ENCODE data around the gene CWF19L1. TPM values are rescaled to one million over a fixed set of nuclear protein-coding genes. Genes with fewer than 3 reads are reported as not detected.

Gene CWF19L1
- total RNA-seq, 1 experiment from 2014 or later: 38.0 TPM

DNA sequence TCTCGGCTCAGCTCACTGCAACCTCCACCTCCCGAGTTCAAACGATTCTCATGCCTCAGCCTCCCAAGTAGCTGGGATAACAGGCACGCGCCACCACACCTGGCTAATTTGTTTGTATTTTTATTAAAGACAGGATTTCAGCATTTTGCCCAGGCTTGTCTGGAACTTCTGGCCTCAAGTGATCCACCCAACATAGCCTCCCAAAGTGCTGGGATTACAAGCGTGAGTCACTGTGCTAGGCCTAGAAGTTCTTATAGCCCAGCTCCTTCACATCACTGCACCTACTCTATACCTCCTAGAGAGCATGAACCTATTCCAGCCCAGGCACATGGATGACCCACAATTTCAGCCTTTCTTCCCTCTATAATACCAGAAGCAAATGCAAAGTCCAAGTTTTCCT lies 20.3 kb upstream of the CWF19L1 start:
- no peak overlapping the region for H3K27ac ChIP-seq (ENCODE audit: insufficient read length, low read depth, low read length)
- no peak for DNase-seq
- WGBS (ENCODE audit: extremely low coverage, insufficient read length, low lambda C conversion rate): no CpG with 5 or more reads among the region's 6 CpGs

More for the DNA sequence above, 20.3 kb upstream of the CWF19L1 start:
- Mint-ChIP-seq H3K4me3 (peak overlapping the region in 1 of 2 experiments; percentile 24; a peak in 1 of 5 replicates), H3K4me1 (peaks cover 14 to 25% of the 10 kb centered on the region in 2 experiments), H3K27ac (no peak overlapping the region), H3K27me3 (ENCODE audit: low read depth) (peaks cover 12% of the 10 kb centered on the region), H3K9me3 (no peaks in the 10 kb centered on the region), H3K36me3 (ENCODE audit: insufficient read depth in 1 of 3, low read depth in 3 of 3) (peaks cover 0 to 10% (median 10%) of the 10 kb centered on the region in 3 experiments; a peak in 5 of 7 replicates)
- no peak overlapping the region for H2AK5ac ChIP-seq (ENCODE audit: insufficient read length, low read length)
- no peak overlapping the region for H3K4me2 ChIP-seq (ENCODE audit: insufficient read depth, insufficient read length, low read length)
- no peaks in the 10 kb centered on the region for H3K79me1 ChIP-seq (ENCODE audit: insufficient read depth, low read depth, low read length, poor library complexity, severe bottlenecking)
- H3K9ac ChIP-seq (ENCODE audit: extremely low read depth, insufficient read length, low read length): no peak overlapping the region
- no peak overlapping the region for H2BK20ac ChIP-seq (ENCODE audit: low read depth, low read length, poor library complexity, severe bottlenecking)
- no peak overlapping the region for H3K4ac ChIP-seq (ENCODE audit: low read depth, low read length)
- no peaks in the 10 kb centered on the region for H3K9me3 ChIP-seq (ENCODE audit: control insufficient read depth, low read depth, low read length)
- no peaks in the 10 kb centered on the region for H3K27me3 ChIP-seq (ENCODE audit: insufficient read depth, low read length)
- peaks cover 13% of the 10 kb centered on the region for H3K23me2 ChIP-seq (ENCODE audit: insufficient read length, low read depth, low read length, poor library complexity, severe bottlenecking)
- no peak overlapping the region for H3K23ac ChIP-seq (ENCODE audit: insufficient read length, low read depth, low read length)
- H2BK120ac ChIP-seq (ENCODE audit: low read depth, low read length, poor library complexity, severe bottlenecking): no peak overlapping the region
- H3K14ac ChIP-seq (ENCODE audit: insufficient read depth, low read length): no peak overlapping the region
- no peak overlapping the region for H4K8ac ChIP-seq (replicated peaks; ENCODE audit: insufficient read length, low read depth, low read length)
- H2BK5ac ChIP-seq (ENCODE audit: insufficient read length, low read length): no peak overlapping the region
- H2BK15ac ChIP-seq (ENCODE audit: low read depth, low read length): no peak overlapping the region
- H3K79me2 ChIP-seq (ENCODE audit: insufficient read depth, low read length): peaks cover 8% of the 10 kb centered on the region; the same call in 1 of the 2 replicates
- no peak overlapping the region for H3T11ph ChIP-seq (ENCODE audit: low read length)
- no peak overlapping the region for H3K56ac ChIP-seq (ENCODE audit: insufficient read length, low read depth, low read length)
- H4K20me1 ChIP-seq (ENCODE audit: control insufficient read depth, insufficient read depth, insufficient read length): no peaks in the 10 kb centered on the region
- no peak overlapping the region for H3K18ac ChIP-seq (ENCODE audit: insufficient read length, low read depth, low read length)
- TF ChIP-seq, protein P1, sequence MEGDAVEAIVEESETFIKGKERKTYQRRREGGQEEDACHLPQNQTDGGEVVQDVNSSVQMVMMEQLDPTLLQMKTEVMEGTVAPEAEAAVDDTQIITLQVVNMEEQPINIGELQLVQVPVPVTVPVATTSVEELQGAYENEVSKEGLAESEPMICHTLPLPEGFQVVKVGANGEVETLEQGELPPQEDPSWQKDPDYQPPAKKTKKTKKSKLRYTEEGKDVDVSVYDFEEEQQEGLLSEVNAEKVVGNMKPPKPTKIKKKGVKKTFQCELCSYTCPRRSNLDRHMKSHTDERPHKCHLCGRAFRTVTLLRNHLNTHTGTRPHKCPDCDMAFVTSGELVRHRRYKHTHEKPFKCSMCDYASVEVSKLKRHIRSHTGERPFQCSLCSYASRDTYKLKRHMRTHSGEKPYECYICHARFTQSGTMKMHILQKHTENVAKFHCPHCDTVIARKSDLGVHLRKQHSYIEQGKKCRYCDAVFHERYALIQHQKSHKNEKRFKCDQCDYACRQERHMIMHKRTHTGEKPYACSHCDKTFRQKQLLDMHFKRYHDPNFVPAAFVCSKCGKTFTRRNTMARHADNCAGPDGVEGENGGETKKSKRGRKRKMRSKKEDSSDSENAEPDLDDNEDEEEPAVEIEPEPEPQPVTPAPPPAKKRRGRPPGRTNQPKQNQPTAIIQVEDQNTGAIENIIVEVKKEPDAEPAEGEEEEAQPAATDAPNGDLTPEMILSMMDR (conservative IDR thresholded peaks at IDR 0.05): no peak
- no peak overlapping the region for H4K91ac ChIP-seq (ENCODE audit: insufficient read length, low read depth, low read length)
- H4K5ac ChIP-seq (ENCODE audit: insufficient read length, low read depth, low read length): no peak overlapping the region
- no peaks in the 10 kb centered on the region; the same call in 1 of the 2 replicates for H3K4me1 ChIP-seq (ENCODE audit: insufficient read depth, low read length)
- no peak overlapping the region for H2AFZ ChIP-seq (ENCODE audit: low read length)
- H2BK12ac ChIP-seq (ENCODE audit: insufficient read length, low read depth, low read length): no peak overlapping the region
